ENCODE data around the gene BBS9. TPM values are rescaled to one million over a fixed set of nuclear protein-coding genes. Genes with fewer than 3 reads are reported as not detected.
A peak's percentile ranks its signal among the peaks of the same experiment; 100 is the strongest.

The BBS9 gene
- total RNA-seq, 2 experiments from 2014 or later = 16.0 to 20.4 TPM

- Histone ChIP-seq H3K27me3 (ENCODE audit: control insufficient read depth in 1 of 2, insufficient read depth in 2 of 2, low read length in 2 of 2) (no peaks in the 10 kb centered on the region), H3K36me3 (ENCODE audit: insufficient read depth, low read length) (no peaks in the 10 kb centered on the region), H3K4me3 (ENCODE audit: low read length) (no peak overlapping the region), H3K4me1 (ENCODE audit: insufficient read depth, low read length) (no peaks in the 10 kb centered on the region), H3K9me3 (ENCODE audit: control insufficient read depth in 1 of 2, insufficient read depth in 1 of 2, low read length in 2 of 2) (no peaks in the 10 kb centered on the region), H3K27ac (ENCODE audit: low read depth in 1 of 2, low read length in 2 of 2) (no peak overlapping the region)
- intact Hi-C loops (cut with DNase I, micrococcal nuclease) = no loop called here
- ChIA-PET POLR2A (no interaction called here), CTCF (no interaction called here)
- no peak for TF ChIP-seq CTCF (IDR thresholded peaks at IDR 0.05)
- H3K27ac Mint-ChIP-seq = no peak overlapping the region
- H3K9me3 Mint-ChIP-seq = no peaks in the 10 kb centered on the region
- ATAC-seq (ENCODE audit: poor library complexity) (no peak), DNase-seq (peak in 1 of 14 experiments; percentile 1)
- H3K4me3 Mint-ChIP-seq = no peak overlapping the region
- peaks cover 14% of the 10 kb centered on the region for H3K36me3 Mint-ChIP-seq (ENCODE audit: low read depth)
- no peaks in the 10 kb centered on the region for H3K4me1 Mint-ChIP-seq (ENCODE audit: low read depth)
- H3K27me3 Mint-ChIP-seq = no peaks in the 10 kb centered on the region
These were observed 205.0 kb downstream of the BBS9 start for GRCh38 chr7:33334349-33334748.

- no peak for TF ChIP-seq CTCF (IDR thresholded peaks at IDR 0.05)
- Mint-ChIP-seq H3K36me3 (ENCODE audit: low read depth) (peaks cover 27% of the 10 kb centered on the region), H3K27ac (no peak overlapping the region), H3K27me3 (no peaks in the 10 kb centered on the region), H3K9me3 (no peaks in the 10 kb centered on the region), H3K4me3 (no peak overlapping the region), H3K4me1 (ENCODE audit: low read depth) (no peaks in the 10 kb centered on the region)
- DNase-seq = no peak
- Histone ChIP-seq H3K4me3 (ENCODE audit: low read length) (no peak overlapping the region), H3K9me3 (ENCODE audit: control insufficient read depth in 1 of 2, insufficient read depth in 1 of 2, low read length in 2 of 2) (no peaks in the 10 kb centered on the region), H3K27ac (ENCODE audit: low read depth in 1 of 2, low read length in 2 of 2) (no peak overlapping the region), H3K4me1 (ENCODE audit: insufficient read depth, low read length) (no peaks in the 10 kb centered on the region), H3K27me3 (ENCODE audit: control insufficient read depth in 1 of 2, insufficient read depth in 2 of 2, low read length in 2 of 2) (no peaks in the 10 kb centered on the region), H3K36me3 (ENCODE audit: insufficient read depth, low read length) (no peaks in the 10 kb centered on the region)
- ChIA-PET POLR2A (no interaction called here), CTCF (no interaction called here)
- no peak for ATAC-seq (ENCODE audit: poor library complexity)
- intact Hi-C loops (cut with DNase I, micrococcal nuclease) = no loop called here
These were observed 207.5 kb downstream of the BBS9 start for GRCh38 chr7:33336820-33337219.

DNA sequence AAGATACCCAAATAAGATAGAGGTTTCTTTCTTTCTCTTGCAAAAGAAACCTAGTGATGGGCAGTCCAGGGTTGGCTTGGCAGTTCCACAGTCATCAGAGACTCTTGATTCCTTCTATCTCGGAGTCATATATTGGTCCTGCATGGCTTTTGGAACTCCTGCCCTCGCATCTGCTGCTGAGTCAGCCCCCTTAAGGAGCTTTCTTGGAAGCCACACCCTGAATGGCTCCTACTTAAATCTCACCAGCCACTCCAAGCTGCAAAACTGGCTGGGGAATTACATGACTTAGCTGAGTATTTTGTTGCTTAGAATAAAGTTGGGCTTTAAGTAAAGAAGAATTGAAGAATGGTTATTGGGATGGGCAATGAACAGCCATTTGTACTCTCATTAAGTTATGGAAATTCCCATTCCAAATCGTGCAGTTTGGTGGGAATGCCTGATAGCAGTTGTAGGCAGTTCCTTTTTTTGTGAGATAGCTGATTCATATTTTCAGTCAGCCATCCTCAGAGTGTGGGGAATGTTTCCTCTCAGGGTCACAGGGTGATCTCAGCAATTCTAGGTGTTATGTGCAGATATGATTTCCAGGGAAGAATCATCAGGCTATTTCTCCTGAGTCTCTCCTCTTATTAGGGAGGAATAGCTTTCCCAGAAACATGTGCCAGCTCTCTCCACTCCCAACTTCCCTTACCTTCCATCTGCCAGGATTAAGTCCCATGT lies 209.9 kb downstream of the BBS9 start:
- intact Hi-C loops (cut with DNase I, micrococcal nuclease) = no loop called here
- DNase-seq (no peak), ATAC-seq (ENCODE audit: poor library complexity) (no peak)
- Histone ChIP-seq H3K4me1 (ENCODE audit: insufficient read depth, low read length) (no peaks in the 10 kb centered on the region), H3K36me3 (ENCODE audit: insufficient read depth, low read length) (no peaks in the 10 kb centered on the region), H3K9me3 (ENCODE audit: control insufficient read depth in 1 of 2, insufficient read depth in 1 of 2, low read length in 2 of 2) (no peaks in the 10 kb centered on the region), H3K4me3 (ENCODE audit: low read length) (no peak overlapping the region), H3K27ac (ENCODE audit: low read depth in 1 of 2, low read length in 2 of 2) (no peak overlapping the region), H3K27me3 (ENCODE audit: control insufficient read depth in 1 of 2, insufficient read depth in 2 of 2, low read length in 2 of 2) (no peaks in the 10 kb centered on the region)
- Mint-ChIP-seq H3K4me3 (no peak overlapping the region), H3K36me3 (ENCODE audit: low read depth) (peaks cover 29% of the 10 kb centered on the region), H3K9me3 (no peaks in the 10 kb centered on the region), H3K27ac (no peak overlapping the region), H3K27me3 (no peaks in the 10 kb centered on the region), H3K4me1 (ENCODE audit: low read depth) (no peaks in the 10 kb centered on the region)
- no peak for TF ChIP-seq CTCF (IDR thresholded peaks at IDR 0.05)
- ChIA-PET CTCF (no interaction called here), POLR2A (no interaction called here)
